H9 (cell line): ENCODE data around the gene VAV2. TPM values are rescaled to one million over a fixed set of nuclear protein-coding genes. Genes with fewer than 3 reads are reported as not detected.

ENCODE experiments used
- DNase-seq: peaks from one replicate; pipeline ENCODE4 v3.0.0-alpha.2; 2017
- H2AFZ ChIP-seq: one replicate; pipeline ENCODE4 v1.6.1; 2013; ENCODE audit warnings: mild to moderate bottlenecking, low read length, control low read depth, moderate library complexity
- H2AK5ac ChIP-seq: 2 replicates; pipeline ENCODE4 v1.6.1; 2013; ENCODE audit warnings: low read length, control low read depth, mixed read lengths; ENCODE audit not compliant: insufficient read length
- H2BK120ac ChIP-seq: one replicate; pipeline ENCODE4 v1.6.1; 2013; ENCODE audit warnings: low read depth, mild to moderate bottlenecking, low read length, control low read depth, inconsistent platforms; ENCODE audit not compliant: poor library complexity, severe bottlenecking
- H2BK12ac ChIP-seq: 2 replicates; pipeline ENCODE4 v1.6.1; 2013; ENCODE audit warnings: low read length, control low read depth, mixed read lengths, low read depth; ENCODE audit not compliant: insufficient read length
- H2BK15ac ChIP-seq: 2 replicates; pipeline ENCODE4 v1.6.1; 2013; ENCODE audit warnings: low read depth, low read length, control low read depth
- H2BK20ac ChIP-seq: one replicate; pipeline ENCODE4 v1.6.1; 2013; ENCODE audit warnings: low read depth, mild to moderate bottlenecking, low read length, control low read depth, inconsistent platforms; ENCODE audit not compliant: poor library complexity, severe bottlenecking
- H2BK5ac ChIP-seq: 2 replicates; pipeline ENCODE4 v1.6.1; 2013; ENCODE audit warnings: low read length, control low read depth, mixed read lengths; ENCODE audit not compliant: insufficient read length
- H3K14ac ChIP-seq: 2 replicates; pipeline ENCODE4 v1.6.1; 2013; ENCODE audit warnings: low read length, control low read depth; ENCODE audit not compliant: insufficient read depth
- H3K18ac ChIP-seq: 2 replicates; pipeline ENCODE4 v1.6.1; 2013; ENCODE audit warnings: low read depth, mild to moderate bottlenecking, mixed read lengths, low read length, control low read depth; ENCODE audit not compliant: insufficient read length
- H3K23ac ChIP-seq: 2 replicates; pipeline ENCODE4 v1.6.1; 2013; ENCODE audit warnings: low read length, control low read depth, mixed read lengths, low read depth; ENCODE audit not compliant: insufficient read length
- H3K23me2 ChIP-seq: 2 replicates; pipeline ENCODE4 v1.6.1; 2013; ENCODE audit warnings: low read depth, mild to moderate bottlenecking, mixed read lengths, low read length, control low read depth; ENCODE audit not compliant: insufficient read length, poor library complexity, severe bottlenecking
- H3K27ac ChIP-seq: 2 replicates; pipeline ENCODE4 v1.5.1; 2013; ENCODE audit warnings: low read length, control low read depth, mixed read lengths, low read depth; ENCODE audit not compliant: insufficient read length
- H3K27me3 ChIP-seq: 2 replicates; pipeline ENCODE4 v1.6.1; 2013; ENCODE audit warnings: low read length, control low read depth, inconsistent platforms; ENCODE audit not compliant: insufficient read depth
- H3K4ac ChIP-seq: 2 replicates; pipeline ENCODE4 v1.6.1; 2013; ENCODE audit warnings: low read depth, mild to moderate bottlenecking, control low read depth, inconsistent platforms, low read length, moderate library complexity
- H3K4me1 ChIP-seq: 2 replicates; pipeline ENCODE4 v1.6.1; 2013; ENCODE audit warnings: low read length, control low read depth, inconsistent platforms; ENCODE audit not compliant: insufficient read depth
- H3K4me2 ChIP-seq: 2 replicates; pipeline ENCODE4 v1.6.1; 2013; ENCODE audit warnings: low read length, control low read depth, mixed read lengths; ENCODE audit not compliant: insufficient read length, insufficient read depth
- H3K56ac ChIP-seq: 2 replicates; pipeline ENCODE4 v1.6.1; 2013; ENCODE audit warnings: low read depth, mild to moderate bottlenecking, mixed read lengths, low read length, control low read depth; ENCODE audit not compliant: insufficient read length
- H3K79me1 ChIP-seq: 2 replicates; pipeline ENCODE4 v1.6.1; 2013; ENCODE audit warnings: low read depth, mild to moderate bottlenecking, moderate library complexity, low read length, control low read depth, inconsistent platforms; ENCODE audit not compliant: insufficient read depth, poor library complexity, severe bottlenecking
- H3K79me2 ChIP-seq: 2 replicates; pipeline ENCODE4 v1.6.1; 2013; ENCODE audit warnings: low read length, control low read depth, inconsistent platforms; ENCODE audit not compliant: insufficient read depth
- H3K9ac ChIP-seq: 2 replicates; pipeline ENCODE4 v1.6.1; 2013; ENCODE audit warnings: low read length, control low read depth, mixed read lengths; ENCODE audit not compliant: insufficient read length; ENCODE audit errors: extremely low read depth
- H3K9me3 ChIP-seq: one replicate; pipeline ENCODE4 v1.6.1; 2013; ENCODE audit warnings: low read depth, low read length, inconsistent platforms; ENCODE audit not compliant: control insufficient read depth
- H3T11ph ChIP-seq: one replicate; pipeline ENCODE4 v1.6.1; 2013; ENCODE audit warnings: mild to moderate bottlenecking, low read length, control low read depth, inconsistent platforms
- H4K20me1 ChIP-seq: one replicate; pipeline ENCODE4 v1.6.1; 2013; ENCODE audit not compliant: control insufficient read depth, insufficient read length, insufficient read depth
- H4K5ac ChIP-seq: 2 replicates; pipeline ENCODE4 v1.6.1; 2013; ENCODE audit warnings: low read depth, mild to moderate bottlenecking, mixed read lengths, low read length, control low read depth; ENCODE audit not compliant: insufficient read length
- H4K8ac ChIP-seq: replicated peaks from 2 replicates; pipeline ENCODE4 v1.6.1; 2013; ENCODE audit warnings: low read length, control low read depth, mixed read lengths, low read depth; ENCODE audit not compliant: insufficient read length
- H4K91ac ChIP-seq: 2 replicates; pipeline ENCODE4 v1.6.1; 2013; ENCODE audit warnings: low read depth, mild to moderate bottlenecking, moderate library complexity, mixed read lengths, low read length, control low read depth; ENCODE audit not compliant: insufficient read length
- H3K27ac Mint-ChIP-seq, 3 experiments: 2 replicates in 2 of 3; 3 replicates in 1 of 3; pipeline ENCODE4 v1.8.0; 2020 to 2021; ENCODE audit warnings: mixed read lengths in 3 of 3, mild to moderate bottlenecking in 1 of 3, moderate library complexity in 1 of 3
- H3K27me3 Mint-ChIP-seq: 2 replicates; pipeline ENCODE4 v1.8.0; 2021; ENCODE audit warnings: low read depth, mild to moderate bottlenecking, moderate library complexity, mixed read lengths
- H3K36me3 Mint-ChIP-seq, 3 experiments: 2 replicates in 2 of 3; 3 replicates in 1 of 3; pipeline ENCODE4 v1.8.0; 2020 to 2021; ENCODE audit warnings: low read depth in 3 of 3, mixed read lengths in 3 of 3; ENCODE audit not compliant: insufficient read depth in 1 of 3
- H3K4me1 Mint-ChIP-seq, 2 experiments: 2 replicates each; pipeline ENCODE4 v1.8.0; 2020; ENCODE audit warnings: mixed read lengths in 2 of 2
- H3K4me3 Mint-ChIP-seq, 2 experiments: 2 replicates in 1 of 2; 3 replicates in 1 of 2; pipeline ENCODE4 v1.8.0; 2020 to 2021; ENCODE audit warnings: mild to moderate bottlenecking in 2 of 2, mixed read lengths in 2 of 2, moderate library complexity in 1 of 2
- H3K9me3 Mint-ChIP-seq, 2 experiments: 2 replicates in 1 of 2; 3 replicates in 1 of 2; pipeline ENCODE4 v1.8.0; 2020; ENCODE audit warnings: mild to moderate bottlenecking in 2 of 2, mixed read lengths in 2 of 2, moderate library complexity in 1 of 2
- CTCF ChIP-seq: fragments of 200-600 bp; sonication (generic); conservative IDR thresholded peaks from 3 replicates; pipeline ENCODE4 v1.8.0; 2021; ENCODE audit warnings: antibody characterized with exemption, mild to moderate bottlenecking
- WGBS: extraction: QIAGEN DNeasy Blood & Tissue Kit; methylation state at CpG from one replicate; pipeline ENCODE4 v1.1.7; 2013; ENCODE audit warnings: missing lambda C conversion rate, low lambda C conversion rate, mixed read lengths; ENCODE audit not compliant: insufficient read length; ENCODE audit errors: extremely low coverage; 5-methylcytosine and 5-hydroxymethylcytosine counted together
- total RNA-seq: library from RNA; stranded (reverse); gene quantifications from 2 replicates; pipeline ENCODE4 v1.2.1, GENCODE V29; 2021

The VAV2 gene
- total RNA-seq, 1 experiment from 2014 or later, result 58.7 TPM

GRCh38 chr9:133785753-133786370 lies 206.3 kb downstream of the VAV2 start:
- no peak for DNase-seq
- H3K79me1 ChIP-seq, result no peaks in the 10 kb centered on the region
- Mint-ChIP-seq H3K9me3 (no peaks in the 10 kb centered on the region), H3K27ac (no peak overlapping the region), H3K27me3 (no peaks in the 10 kb centered on the region), H3K36me3 (peaks cover 15 to 59% (median 43%) of the 10 kb centered on the region in 3 experiments), H3K4me1 (peaks cover 0 to 10% of the 10 kb centered on the region in 2 experiments; a peak in 2 of 4 replicates), H3K4me3 (no peak overlapping the region)
- H2BK12ac ChIP-seq, result no peak overlapping the region
- no peak overlapping the region for H3K56ac ChIP-seq
- no peak overlapping the region for H3K14ac ChIP-seq
- H3K27me3 ChIP-seq, result no peaks in the 10 kb centered on the region
- H3K27ac ChIP-seq, result no peak overlapping the region
- H3K23me2 ChIP-seq, result no peaks in the 10 kb centered on the region
- H2BK15ac ChIP-seq, result no peak overlapping the region
- no peak overlapping the region for H4K5ac ChIP-seq
- no peaks in the 10 kb centered on the region for H4K20me1 ChIP-seq
- no peak overlapping the region for H2BK120ac ChIP-seq
- no peak for TF ChIP-seq CTCF
- WGBS, result no CpG with 5 or more reads among the region's 16 CpGs
- H3K9me3 ChIP-seq, result no peaks in the 10 kb centered on the region
- no peak overlapping the region for H3K9ac ChIP-seq
- H4K8ac ChIP-seq, result no peak overlapping the region
- H2AK5ac ChIP-seq, result no peak overlapping the region
- H3K79me2 ChIP-seq, result no peaks in the 10 kb centered on the region
- H3K18ac ChIP-seq, result no peak overlapping the region
- no peak overlapping the region for H3T11ph ChIP-seq
- H4K91ac ChIP-seq, result no peak overlapping the region
- no peak overlapping the region for H3K4me2 ChIP-seq
- H2BK20ac ChIP-seq, result no peak overlapping the region
- H2AFZ ChIP-seq, result no peak overlapping the region
- no peak overlapping the region for H2BK5ac ChIP-seq
- no peaks in the 10 kb centered on the region for H3K4me1 ChIP-seq
- H3K23ac ChIP-seq, result no peak overlapping the region
- no peak overlapping the region for H3K4ac ChIP-seq
